ENCODE results near the gene IL3. TPM values are rescaled to one million over a fixed set of nuclear protein-coding genes. Genes with fewer than 3 reads are reported as not detected.

Gene IL3
- total RNA-seq, 4 donors from 2014 or later = not detected

DNA sequence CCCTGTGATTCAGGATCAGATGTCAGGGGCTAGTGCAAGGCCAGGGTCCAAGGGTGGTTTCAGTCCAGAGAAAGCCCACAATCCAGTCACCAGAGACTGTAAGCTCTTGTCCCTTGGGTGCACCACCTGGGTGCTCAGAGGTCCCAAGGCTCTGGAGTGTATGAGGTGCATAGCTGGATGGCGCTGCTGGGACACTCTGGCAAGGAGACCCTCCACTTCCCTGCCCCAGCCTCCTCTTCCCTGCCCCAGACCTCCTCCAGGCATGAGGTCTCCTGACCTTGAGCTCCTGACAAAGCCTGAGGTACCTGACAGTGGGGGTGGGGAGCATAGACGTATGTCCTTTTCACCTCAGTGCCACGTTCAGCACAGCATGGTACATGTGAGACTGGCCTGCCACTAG is 20.1 kb downstream of the IL3 start:
- Histone ChIP-seq H3K4me1 (peaks cover 0 to under 1% of the 10 kb centered on the region in 2 donors), H3K27me3 (no peaks in the 10 kb centered on the region), H3K9me3 (no peaks in the 10 kb centered on the region), H3K36me3 (no peaks in the 10 kb centered on the region), H3K4me3 (no peak overlapping the region), H3K27ac (no peak overlapping the region)
- no peak for DNase-seq
- in situ Hi-C loops (cut with MboI; ENCODE audit: low sequenced_read_pairs in 4 of 4) (no loop called here), intact Hi-C loops (cut with DNase I; ENCODE audit: low total_unique reads) (no loop called here)
- TF ChIP-seq POLR2A (IDR thresholded peaks at IDR 0.05) = no peak
- TF ChIP-seq, protein P1, sequence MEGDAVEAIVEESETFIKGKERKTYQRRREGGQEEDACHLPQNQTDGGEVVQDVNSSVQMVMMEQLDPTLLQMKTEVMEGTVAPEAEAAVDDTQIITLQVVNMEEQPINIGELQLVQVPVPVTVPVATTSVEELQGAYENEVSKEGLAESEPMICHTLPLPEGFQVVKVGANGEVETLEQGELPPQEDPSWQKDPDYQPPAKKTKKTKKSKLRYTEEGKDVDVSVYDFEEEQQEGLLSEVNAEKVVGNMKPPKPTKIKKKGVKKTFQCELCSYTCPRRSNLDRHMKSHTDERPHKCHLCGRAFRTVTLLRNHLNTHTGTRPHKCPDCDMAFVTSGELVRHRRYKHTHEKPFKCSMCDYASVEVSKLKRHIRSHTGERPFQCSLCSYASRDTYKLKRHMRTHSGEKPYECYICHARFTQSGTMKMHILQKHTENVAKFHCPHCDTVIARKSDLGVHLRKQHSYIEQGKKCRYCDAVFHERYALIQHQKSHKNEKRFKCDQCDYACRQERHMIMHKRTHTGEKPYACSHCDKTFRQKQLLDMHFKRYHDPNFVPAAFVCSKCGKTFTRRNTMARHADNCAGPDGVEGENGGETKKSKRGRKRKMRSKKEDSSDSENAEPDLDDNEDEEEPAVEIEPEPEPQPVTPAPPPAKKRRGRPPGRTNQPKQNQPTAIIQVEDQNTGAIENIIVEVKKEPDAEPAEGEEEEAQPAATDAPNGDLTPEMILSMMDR (IDR thresholded peaks at IDR 0.05 in 4 of 5, conservative IDR thresholded peaks at IDR 0.05 in 1 of 5) = no peak
- ATAC-seq = no peak

DNA sequence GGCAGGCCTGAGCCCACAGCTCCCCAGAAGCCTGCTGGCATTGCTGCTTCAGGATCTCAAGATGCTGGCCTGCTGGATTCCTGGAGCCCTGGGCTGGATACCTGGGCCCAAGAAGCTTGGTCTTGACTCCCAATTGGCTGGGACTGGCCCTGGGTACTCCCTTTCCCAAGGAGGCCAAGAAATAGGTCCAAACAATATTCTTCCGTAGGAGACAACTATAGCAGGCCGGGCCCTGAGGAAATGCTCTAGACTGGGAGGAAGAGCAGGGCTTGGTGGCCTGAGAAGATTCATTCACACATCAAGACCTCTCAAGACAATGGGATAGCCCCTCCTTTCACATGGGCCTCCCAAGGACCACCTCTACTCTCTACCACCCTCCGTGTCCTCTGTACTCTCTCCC is 21.0 kb downstream of the IL3 start:
- TF ChIP-seq, protein P1 (IDR thresholded peaks at IDR 0.05 in 4 of 5, conservative IDR thresholded peaks at IDR 0.05 in 1 of 5) = no peak
- TF ChIP-seq POLR2A (IDR thresholded peaks at IDR 0.05) = no peak

DNA sequence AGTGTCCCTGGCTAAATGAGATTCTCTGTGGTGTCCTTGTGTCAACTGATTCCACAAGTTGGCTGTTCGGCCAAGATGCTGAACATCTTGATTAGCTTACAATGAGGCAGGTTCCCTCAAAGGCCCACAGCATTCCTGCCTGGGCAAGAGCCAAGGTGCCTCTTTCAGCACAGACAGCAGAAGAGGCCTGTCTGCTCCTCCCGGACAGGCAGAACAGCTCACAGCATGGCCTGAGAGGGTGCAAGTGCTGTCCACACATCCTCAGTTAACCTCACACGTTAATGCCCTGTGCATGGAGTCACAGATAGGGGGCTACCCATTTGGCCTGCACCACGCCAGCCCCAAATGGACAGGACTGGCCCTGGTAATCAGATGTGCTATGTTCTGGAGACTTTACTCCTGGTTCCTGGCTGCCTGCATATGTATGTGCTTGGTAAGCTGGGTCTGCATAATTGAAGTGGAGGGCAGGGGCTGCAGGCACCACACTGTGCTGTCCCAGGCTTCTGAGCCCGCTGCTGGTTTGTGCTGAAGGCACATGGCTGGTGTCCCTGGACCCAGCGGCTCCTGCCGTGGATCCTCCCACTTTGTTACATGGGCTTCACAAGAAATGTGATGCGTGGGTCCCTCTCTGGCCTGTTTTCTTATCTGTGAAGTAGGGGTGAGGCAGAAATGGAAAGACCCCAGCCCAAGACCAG is 22.0 kb downstream of the IL3 start:
- no peak overlapping the region for H3K27ac ChIP-seq
- peaks cover 0 to 5% of the 10 kb centered on the region in 2 donors for H3K4me1 ChIP-seq
- DNase-seq = no peak
- ATAC-seq = no peak
- no peaks in the 10 kb centered on the region for H3K27me3 ChIP-seq
- in situ Hi-C loops (cut with MboI; ENCODE audit: low sequenced_read_pairs in 4 of 4) = no loop called here
- H3K36me3 ChIP-seq = no peaks in the 10 kb centered on the region
- H3K4me3 ChIP-seq = no peak overlapping the region
- no peaks in the 10 kb centered on the region for H3K9me3 ChIP-seq
- intact Hi-C loops (cut with DNase I; ENCODE audit: low total_unique reads) = no loop called here
- TF ChIP-seq, protein P1 (IDR thresholded peaks at IDR 0.05 in 4 of 5, conservative IDR thresholded peaks at IDR 0.05 in 1 of 5) = no peak
- TF ChIP-seq POLR2A (IDR thresholded peaks at IDR 0.05) = no peak

More for the DNA sequence above, 21.0 kb downstream of the IL3 start:
- Histone ChIP-seq H3K27ac (no peak overlapping the region), H3K27me3 (no peaks in the 10 kb centered on the region), H3K4me1 (peaks cover 0 to 5% of the 10 kb centered on the region in 2 donors), H3K9me3 (no peaks in the 10 kb centered on the region), H3K4me3 (no peak overlapping the region), H3K36me3 (no peaks in the 10 kb centered on the region)
- ATAC-seq = no peak
- in situ Hi-C loops (cut with MboI; ENCODE audit: low sequenced_read_pairs in 4 of 4) = no loop called here
- intact Hi-C loops (cut with DNase I; ENCODE audit: low total_unique reads) = no loop called here
- no peak for DNase-seq

DNA sequence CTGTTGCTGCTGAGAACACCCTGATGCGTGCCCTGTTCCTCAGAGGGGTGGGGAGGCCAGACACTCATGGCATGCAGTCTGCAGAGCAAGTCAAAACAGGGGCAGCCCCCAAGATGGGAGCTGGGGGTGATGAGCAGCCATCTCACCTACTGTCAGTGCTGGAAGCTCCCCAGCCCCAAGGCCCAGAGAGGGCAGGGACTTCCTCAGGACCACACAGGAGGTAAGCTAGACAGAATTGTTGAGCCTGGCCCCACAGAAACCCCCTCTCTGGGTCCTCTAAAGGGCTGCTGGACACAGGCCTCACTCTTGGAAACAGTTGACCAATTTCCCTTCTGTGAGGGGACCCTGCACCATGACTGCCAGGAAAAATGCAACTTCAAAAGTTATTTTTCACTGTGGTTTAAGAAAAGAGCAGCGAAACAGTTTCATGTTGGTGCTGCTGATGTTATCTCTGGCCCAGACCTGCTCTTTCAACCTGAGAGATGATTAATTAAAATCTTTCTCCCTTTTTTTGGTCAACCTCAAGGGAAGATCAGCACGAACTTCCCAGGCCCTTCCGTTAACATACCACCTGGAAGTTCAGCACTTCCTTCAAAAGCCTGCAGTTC is 22.7 kb downstream of the IL3 start:
- in situ Hi-C loops (cut with MboI; ENCODE audit: low sequenced_read_pairs in 4 of 4) (no loop called here), intact Hi-C loops (cut with DNase I; ENCODE audit: low total_unique reads) (no loop called here)
- TF ChIP-seq, protein P1 (IDR thresholded peaks at IDR 0.05 in 4 of 5, conservative IDR thresholded peaks at IDR 0.05 in 1 of 5) = no peak
- no peak for TF ChIP-seq POLR2A (IDR thresholded peaks at IDR 0.05)
- no peak overlapping the region for H3K4me3 ChIP-seq
- no peaks in the 10 kb centered on the region for H3K9me3 ChIP-seq
- no peak overlapping the region for H3K27ac ChIP-seq
- peaks cover 0 to 5% of the 10 kb centered on the region in 2 donors for H3K4me1 ChIP-seq
- ATAC-seq = no peak
- H3K27me3 ChIP-seq = no peaks in the 10 kb centered on the region
- no peaks in the 10 kb centered on the region for H3K36me3 ChIP-seq
- no peak for DNase-seq

All from gastrocnemius medialis (tissue), 4 donors.